ENCODE results near the gene PYGO1. TPM values are rescaled to one million over a fixed set of nuclear protein-coding genes. Genes with fewer than 3 reads are reported as not detected.

Gene PYGO1
- total and polyA plus RNA-seq, 2 of the 4 experiments (the other 2 are of a cell fraction) = 3.0 to 6.6 TPM

DNA sequence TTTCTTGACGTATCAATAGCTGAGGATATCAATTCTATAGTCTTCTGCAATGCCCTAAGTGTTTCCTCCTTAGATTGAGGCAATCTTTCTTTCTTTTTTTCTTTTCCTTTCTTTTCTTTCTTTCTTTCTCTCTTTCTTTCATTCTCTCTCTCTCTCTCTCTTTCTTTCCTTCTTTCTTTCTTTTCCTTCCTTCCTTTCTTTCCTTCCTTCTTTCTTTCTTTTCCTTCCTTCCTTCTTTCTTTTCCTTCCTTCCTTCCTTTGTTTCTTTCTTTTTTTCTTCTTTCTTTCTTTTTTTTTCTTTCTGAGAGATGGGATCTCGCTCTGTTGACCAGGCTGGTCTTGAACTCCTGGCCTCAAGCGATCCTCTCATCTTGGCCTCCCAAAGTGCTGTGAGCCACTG, 70.1 kb downstream of the PYGO1 start:
- Histone ChIP-seq H2BK15ac (ENCODE audit: low read depth, low read length) (no peak overlapping the region), H3K14ac (replicated peaks; ENCODE audit: low read depth, low read length) (no peak overlapping the region), H3K56ac (ENCODE audit: extremely low read depth, insufficient read depth, low read length) (no peak overlapping the region), H3K27me3 (ENCODE audit: control insufficient read depth, insufficient read depth, low read length) (peaks cover 3% of the 10 kb centered on the region; the same call in 1 of the 2 replicates), H3K18ac (ENCODE audit: low read depth, low read length) (no peak overlapping the region), H3K4ac (ENCODE audit: low read depth, low read length) (no peak overlapping the region), H3K9ac (ENCODE audit: low read depth, low read length) (no peak overlapping the region), H3K27ac (ENCODE audit: insufficient read depth, low read length) (no peak overlapping the region), H3K4me1 (ENCODE audit: control insufficient read depth, insufficient read depth, low read length) (no peaks in the 10 kb centered on the region), H4K8ac (ENCODE audit: low read depth in 2 of 2, low read length in 2 of 2) (no peak overlapping the region), H2AK5ac (ENCODE audit: low read depth, low read length) (no peak overlapping the region), H2BK120ac (ENCODE audit: low read depth, low read length) (no peak overlapping the region), H4K91ac (ENCODE audit: insufficient read depth, low read depth, low read length) (no peak overlapping the region), H3K36me3 (ENCODE audit: control insufficient read depth, insufficient read depth, low read length) (no peaks in the 10 kb centered on the region), H4K5ac (ENCODE audit: low read depth, low read length) (no peak overlapping the region), H2AK9ac (replicated peaks; ENCODE audit: low read depth, low read length, poor library complexity) (no peak overlapping the region), H3K23ac (ENCODE audit: low read depth, low read length) (no peak overlapping the region), H3K79me1 (ENCODE audit: low read depth in 1 of 2, low read length in 2 of 2) (no peaks in the 10 kb centered on the region), H2BK5ac (ENCODE audit: low read depth, low read length, poor library complexity, severe bottlenecking) (no peak overlapping the region), H3K4me3 (ENCODE audit: insufficient read depth, low read depth, low read length) (no peak overlapping the region), H2BK20ac (ENCODE audit: low read depth, low read length) (no peak overlapping the region), H3K9me3 (ENCODE audit: control insufficient read depth, insufficient read depth, low read length) (no peaks in the 10 kb centered on the region), H2AFZ (replicated peaks; ENCODE audit: low read length, poor library complexity) (no peak overlapping the region), H4K20me1 (ENCODE audit: insufficient read depth, low read length) (no peaks in the 10 kb centered on the region), H3K4me2 (ENCODE audit: low read depth, low read length) (no peak overlapping the region), H3K9me1 (ENCODE audit: insufficient read depth, low read length) (no peaks in the 10 kb centered on the region)
- BruUV-seq (replicated peaks) = no TSS peak
- ChIA-PET POLR2A (ENCODE audit: unreplicated experiment) (no interaction called here), CTCF (interaction anchor here (0.5 kb wide), 1 partner anchor 23 kb away, joined by 9 read pairs; no protein-coding TSS in a partner anchor)
- dilution Hi-C loops (cut with HindIII; ENCODE audit: low sequenced_read_pairs, unreplicated experiment) (no loop called here), intact Hi-C loops (cut with micrococcal nuclease) (loop anchor here (10.0 kb wide), 1 partner anchor 277 kb away; no protein-coding TSS in a partner anchor), in situ Hi-C loops (cut with MboI; ENCODE audit: low sequenced_read_pairs) (no loop called here)
- no peak for TF ChIP-seq FOS (IDR thresholded peaks at IDR 0.05; ENCODE audit: low read depth, low read length)
- no peak for TF ChIP-seq RAD21 (IDR thresholded peaks at IDR 0.05; ENCODE audit: low read length)
- TF ChIP-seq, protein P1, sequence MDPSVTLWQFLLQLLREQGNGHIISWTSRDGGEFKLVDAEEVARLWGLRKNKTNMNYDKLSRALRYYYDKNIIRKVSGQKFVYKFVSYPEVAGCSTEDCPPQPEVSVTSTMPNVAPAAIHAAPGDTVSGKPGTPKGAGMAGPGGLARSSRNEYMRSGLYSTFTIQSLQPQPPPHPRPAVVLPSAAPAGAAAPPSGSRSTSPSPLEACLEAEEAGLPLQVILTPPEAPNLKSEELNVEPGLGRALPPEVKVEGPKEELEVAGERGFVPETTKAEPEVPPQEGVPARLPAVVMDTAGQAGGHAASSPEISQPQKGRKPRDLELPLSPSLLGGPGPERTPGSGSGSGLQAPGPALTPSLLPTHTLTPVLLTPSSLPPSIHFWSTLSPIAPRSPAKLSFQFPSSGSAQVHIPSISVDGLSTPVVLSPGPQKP (IDR thresholded peaks at IDR 0.05; ENCODE audit: borderline replicate concordance, low read depth, low read length) = no peak
- TF ChIP-seq SMC3 (IDR thresholded peaks at IDR 0.05; ENCODE audit: low read depth, low read length) = no peak
- no peak for TF ChIP-seq POLR2A (IDR thresholded peaks at IDR 0.05; ENCODE audit: low read depth, low read length)
- no peak for TF ChIP-seq CEBPB (IDR thresholded peaks at IDR 0.05; ENCODE audit: low read depth, low read length)
- TF ChIP-seq BHLHE40 (IDR thresholded peaks at IDR 0.05; ENCODE audit: low read depth, low read length) = no peak
- TF ChIP-seq MAZ (IDR thresholded peaks at IDR 0.05; ENCODE audit: borderline replicate concordance, low read depth, low read length) = no peak
- TF ChIP-seq CHD1 (IDR thresholded peaks at IDR 0.05; ENCODE audit: low read depth, low read length) = no peak
- ATAC-seq (ENCODE audit: low read depth) (no peak), DNase-seq (no peak)
- no CpG with 5 or more reads among the region's 3 CpGs for WGBS, 2 experiments (ENCODE audit: extremely low coverage in 2 of 2, insufficient read length in 1 of 2)

Measured in IMR-90 (cell line).